Suppressor macrophage (primary cell): ENCODE measurements around the gene MRPL14.

Experiments
- DNase-seq, 4 experiments: peaks; one replicate each; pipeline ENCODE4 v3.0.0-alpha.2; 2020 to 2022
- total RNA-seq, 17 experiments: gene quantifications; one replicate each; lab custom pipeline; 2026; ENCODE audit warnings: mixed read lengths in 6 of 17, inconsistent platforms in 3 of 17; lab: John Stamatoyannopoulos, UW

Gene MRPL14
- 14.1 to 40.8 (median 23.0) reads per million in 17 experiments for total RNA-seq

- peak; percentile 95 to 99 (median 96) for DNase-seq
Measured at GRCh38 chr6:44127186-44128019, at the start of gene MRPL14, which contains the start of gene TMEM63B. Gene MRPL14, minus strand, starts transcription at chr6:44127452. Its CDS starts 10,841 bp downstream, at chr6:44116611. Gene TMEM63B, plus strand, starts transcription at chr6:44127554. Its CDS starts 7,031 bp downstream, at chr6:44134585.

GRCh38 chr6:44176130-44176761 is 49.0 kb upstream of the MRPL14 start:
- peak; percentile 46 to 71 (median 64) for DNase-seq

GRCh38 chr6:44172731-44173500 is 45.7 kb upstream of the MRPL14 start:
- peak; percentile 92 to 95 (median 94) for DNase-seq

GRCh38 chr6:44171899-44172546 is 44.8 kb upstream of the MRPL14 start:
- peak in 3 of 4 experiments; percentile 28 to 50 (median 37) for DNase-seq

GRCh38 chr6:44169886-44170570 is 42.8 kb upstream of the MRPL14 start:
- DNase-seq = no peak

GRCh38 chr6:44169154-44169553 is 41.9 kb upstream of the MRPL14 start:
- DNase-seq = no peak

- DNase-seq = no peak
Measured at GRCh38 chr6:44167567-44167966, 40.3 kb upstream of the MRPL14 start.

- peak; percentile 6 to 62 (median 54) for DNase-seq
Measured at GRCh38 chr6:44166591-44167184, 39.4 kb upstream of the MRPL14 start.

GRCh38 chr6:44166116-44166515 is 38.9 kb upstream of the MRPL14 start:
- DNase-seq = no peak

GRCh38 chr6:44162876-44163625 is 35.8 kb upstream of the MRPL14 start:
- no peak for DNase-seq

- no peak for DNase-seq
Measured at GRCh38 chr6:44161997-44162338, 34.7 kb upstream of the MRPL14 start.

- no peak for DNase-seq
Measured at GRCh38 chr6:44158770-44159228, 31.5 kb upstream of the MRPL14 start, which contains the start of gene CAPN11. Gene CAPN11, plus strand, starts transcription at chr6:44158820. Its CDS starts 29 bp downstream, at chr6:44158849.

- no peak for DNase-seq
Measured at GRCh38 chr6:44157152-44157521, 29.9 kb upstream of the MRPL14 start.

GRCh38 chr6:44156494-44157151 is 29.4 kb upstream of the MRPL14 start:
- peak in 2 of 4 experiments; percentile 9 to 12 for DNase-seq

- DNase-seq = no peak
Measured at GRCh38 chr6:44154067-44154466, 26.8 kb upstream of the MRPL14 start.

GRCh38 chr6:44152533-44152932 is 25.3 kb upstream of the MRPL14 start:
- no peak for DNase-seq

- no peak for DNase-seq
Measured at GRCh38 chr6:44152109-44152461, 24.8 kb upstream of the MRPL14 start.

- peak; percentile 76 to 89 (median 85) for DNase-seq
Measured at GRCh38 chr6:44151348-44152108, 24.3 kb upstream of the MRPL14 start.

GRCh38 chr6:44150317-44150917 is 23.2 kb upstream of the MRPL14 start:
- DNase-seq = no peak
